Fibroblast of upper back skin (primary cell): ENCODE data around the gene UPK1A.

Experiments used
- DNase-seq: peaks from one replicate; pipeline ENCODE4 v3.0.0-alpha.2; 2013

Gene UPK1A

GRCh38 chr19:35666251-35666913 lies at the start of gene UPK1A:
TSS of gene UPK1A (plus strand) at chr19:35666517. CDS start at chr19:35666813, 296 bp downstream.
- no peak for DNase-seq

GRCh38 chr19:35618857-35619256 lies 47.5 kb upstream of the UPK1A start:
- DNase-seq, result no peak

GRCh38 chr19:35619290-35619923 lies 46.9 kb upstream of the UPK1A start:
- DNase-seq, result no peak

- no peak for DNase-seq
Observed at GRCh38 chr19:35620001-35620400, 46.3 kb upstream of the UPK1A start.

- no peak for DNase-seq
Observed at GRCh38 chr19:35621708-35622107, 44.6 kb upstream of the UPK1A start.

- DNase-seq, result no peak
Observed at GRCh38 chr19:35622750-35623149, 43.6 kb upstream of the UPK1A start.

- no peak for DNase-seq
Observed at GRCh38 chr19:35623327-35624010, 42.8 kb upstream of the UPK1A start.

GRCh38 chr19:35628264-35628564 lies 38.1 kb upstream of the UPK1A start:
- DNase-seq, result no peak

- peak; percentile 99 for DNase-seq
Observed at GRCh38 chr19:35628565-35629331, 37.6 kb upstream of the UPK1A start, which contains the start of gene RBM42. TSS of gene RBM42 (plus strand) at chr19:35629036. CDS start at chr19:35629154, 118 bp downstream.

GRCh38 chr19:35629332-35629633 lies 37.0 kb upstream of the UPK1A start:
- no peak for DNase-seq

- no peak for DNase-seq
Observed at GRCh38 chr19:35633727-35634440, 32.4 kb upstream of the UPK1A start.

GRCh38 chr19:35636651-35637050 lies 29.7 kb upstream of the UPK1A start:
- no peak for DNase-seq

- no peak for DNase-seq
Observed at GRCh38 chr19:35637165-35637564, 29.2 kb upstream of the UPK1A start.

GRCh38 chr19:35639321-35639639 lies 27.0 kb upstream of the UPK1A start:
- DNase-seq, result no peak

GRCh38 chr19:35639863-35640262 lies 26.5 kb upstream of the UPK1A start:
- no peak for DNase-seq

- peak; percentile 25 for DNase-seq
Observed at GRCh38 chr19:35641515-35642151, 24.7 kb upstream of the UPK1A start, which contains the start of gene ETV2. TSS of gene ETV2 (plus strand) at chr19:35641745. CDS start at chr19:35642461, 716 bp downstream.

GRCh38 chr19:35642312-35642711 lies 24.0 kb upstream of the UPK1A start:
- no peak for DNase-seq

GRCh38 chr19:35642798-35643254 lies 23.5 kb upstream of the UPK1A start:
- DNase-seq, result no peak

GRCh38 chr19:35643255-35644205 lies 22.8 kb upstream of the UPK1A start:
- DNase-seq, result peak; percentile 72

GRCh38 chr19:35644206-35644986 lies 21.9 kb upstream of the UPK1A start:
- DNase-seq, result peak; percentile 93
